Ovary (tissue), 9 donors: ENCODE measurements around the gene TRDMT1. TPM values are rescaled to one million over a fixed set of nuclear protein-coding genes. Genes with fewer than 3 reads are reported as not detected.

Source experiments
- DNase-seq, 5 donors: peaks; one replicate each; pipeline ENCODE4 v3.0.0-alpha.2; 2019 to 2020
- H3K27ac ChIP-seq, 2 donors: fragments of 200-600 bp; one replicate each; pipeline versions ENCODE4 v1.5.1 to v1.8.0; 2019 to 2022
- H3K27me3 ChIP-seq: fragments of 200-600 bp; one replicate; pipeline ENCODE4 v1.8.0; 2022
- H3K36me3 ChIP-seq: fragments of 200-600 bp; sonication (generic); one replicate; pipeline ENCODE4 v1.5.1; 2019
- H3K4me1 ChIP-seq: one replicate; pipeline ENCODE4 v1.8.1; 2013; ENCODE audit warnings: mild to moderate bottlenecking, moderate library complexity; ENCODE audit not compliant: insufficient read depth
- H3K4me3 ChIP-seq: fragments of 200-600 bp; sonication (generic); one replicate; pipeline ENCODE4 v1.5.1; 2017
- H3K9me3 ChIP-seq, 2 donors: fragments of 200-600 bp in 1 of 2; sonication (generic) in 1 of 2; one replicate each; pipeline versions ENCODE4 v1.5.1 to v1.8.1; 2013 to 2019; ENCODE audit warnings: mild to moderate bottlenecking in 1 of 2, moderate library complexity in 1 of 2
- CTCF ChIP-seq, 3 donors: fragments of 450-650 bp in 2 of 3; fragments of 200-600 bp in 1 of 3; IDR thresholded peaks; one replicate each; pipeline versions ENCODE4 v1.5.1 to v1.8.0; 2016 to 2022; ENCODE audit warnings: antibody characterized with exemption in 3 of 3, mild to moderate bottlenecking in 1 of 3
- EP300 ChIP-seq: sonication (generic); formaldehyde crosslinking; IDR thresholded peaks from one replicate; pipeline ENCODE4 v1.6.1; 2017; ENCODE audit warnings: antibody characterized with exemption
- POLR2A ChIP-seq: fragments of 450-650 bp; IDR thresholded peaks from one replicate; pipeline ENCODE4 v1.6.1; 2017; ENCODE audit warnings: antibody characterized with exemption, mild to moderate bottlenecking, moderate library complexity
- WGBS, 3 donors: extraction: QIAGEN DNeasy Blood & Tissue Kit in 1 of 3; methylation state at CpG; one replicate each; pipeline versions ENCODE4 v1.1.5 to v1.1.7; 2013 to 2017; 5-methylcytosine and 5-hydroxymethylcytosine counted together
- intact Hi-C, 4 donors: fragments of 100-400 bp; cut with DNase I; formaldehyde crosslinking; loops; one replicate each; pipeline versions ENCODE4 v1.11.0 to v1.15.1; 2022 to 2023
- polyA plus RNA-seq, 2 donors: library from polyadenylated mRNA; stranded (reverse); fragments of 200-250 nt in 1 of 2; fragments of 350-450 nt in 1 of 2; fragmentation: Illumina TruSeq in 1 of 2; extraction: RNeasy Lipid Tissue Mini Kit (QIAGEN cat#74804) in 1 of 2; gene quantifications; one replicate each; pipeline ENCODE4 v1.2.3, GENCODE V29; 2013 to 2014
- total RNA-seq, 7 donors: library from RNA; depleted of rRNA in 2 of 7; stranded (reverse); fragments of >200 nt in 2 of 7; fragmentation: NEBNext Ultra II Directional in 3 of 7; extraction: Animal tissue kit (Norgen Biotek cat#: 25700) in 3 of 7; gene quantifications; one replicate each; pipeline versions ENCODE4 v1.1.0 to v1.2.4, GENCODE V29; 2016 to 2023
- donor health status: DM: no; HTN: no; CAD: no; lungs with moderate emphysema.
- donor health status: DM: no; HTN: no; CAD: no.
- donor health status: Bipolar disorder and iron deficiency.
- donor health status: DM: yes; HTN: yes; CAD: no.
- donor health status: DM: no; HTN: no; CAD: no.
- donor health status: DM: yes; HTN: yes; CAD: no.

TRDMT1 gene
- total and polyA plus RNA-seq, 9 donors: 3.2 to 24.3 (median 15.9) TPM

- intact Hi-C loops: loop anchor here in 1 of 4 donors (10.0 kb wide), 1 partner anchor 71 kb away; no protein-coding TSS in a partner anchor
- 83 to 93% (median 89%) methylated on average over 3 of the region's 3 CpGs for WGBS, 3 donors
- Histone ChIP-seq H3K9me3 (no peaks in the 10 kb centered on the region), H3K27ac (no peak overlapping the region), H3K27me3 (no peaks in the 10 kb centered on the region), H3K4me1 (peaks cover 1% of the 10 kb centered on the region), H3K36me3 (no peaks in the 10 kb centered on the region), H3K4me3 (no peak overlapping the region)
- no peak for DNase-seq
- no peak for TF ChIP-seq POLR2A
- TF ChIP-seq CTCF (IDR thresholded peaks at IDR 0.05): no peak
Measured at GRCh38 chr10:17123961-17124360, 77.5 kb downstream of the TRDMT1 start.

DNA sequence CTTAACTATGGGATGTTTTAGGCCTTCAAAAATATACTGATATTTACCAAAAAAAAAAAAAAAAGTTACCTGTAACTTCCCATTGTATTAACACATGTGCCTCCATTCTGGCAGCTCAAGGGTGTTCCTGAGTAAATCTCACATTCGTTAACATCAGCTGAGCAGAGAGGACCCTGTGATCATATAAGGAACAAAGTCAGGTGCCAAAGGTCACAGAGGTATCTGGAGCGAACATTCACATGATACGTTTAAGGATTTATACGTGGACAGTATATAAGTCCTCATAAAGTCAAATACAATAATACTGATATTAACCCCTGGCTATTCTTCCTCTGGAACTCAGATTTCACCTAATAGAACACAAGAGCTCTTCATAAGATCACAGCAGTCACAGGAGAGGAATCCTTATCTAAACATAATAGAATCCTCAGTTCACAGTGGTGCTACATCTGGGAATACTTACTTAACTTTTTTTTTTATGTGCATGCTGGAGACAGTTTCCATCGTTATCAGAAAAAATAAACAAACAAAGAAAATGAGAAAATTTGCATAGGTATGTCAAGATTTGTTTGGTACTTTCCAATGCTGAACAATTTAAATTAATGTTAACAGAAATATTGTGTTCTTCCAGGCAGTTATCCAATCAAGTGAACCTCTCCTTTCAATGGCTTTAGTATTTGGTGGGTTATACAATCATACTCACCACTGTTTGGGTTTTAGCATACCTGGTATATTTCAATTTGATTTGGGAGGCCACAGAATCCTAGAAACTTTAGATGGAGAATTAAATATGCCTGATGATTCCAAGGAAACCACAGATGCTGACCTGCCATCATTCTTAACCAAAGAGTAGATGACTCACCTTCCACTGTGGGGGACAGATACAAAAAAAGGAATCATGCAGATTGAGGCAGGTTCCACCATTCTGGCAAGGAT lies 78.5 kb downstream of the TRDMT1 start:
- TF ChIP-seq CTCF (IDR thresholded peaks at IDR 0.05) (no peak), POLR2A (no peak), EP300 (no peak)
- 62 to 68% (median 68%) methylated on average over 5 of the region's 5 CpGs for WGBS, 3 donors
- no peaks in the 10 kb centered on the region for H3K27me3 ChIP-seq
- intact Hi-C loops: loop anchor here in 1 of 4 donors (10.0 kb wide), 1 partner anchor 72 kb away; no protein-coding TSS in a partner anchor
- H3K27ac ChIP-seq: no peak overlapping the region
- no peaks in the 10 kb centered on the region for H3K9me3 ChIP-seq
- H3K36me3 ChIP-seq: no peaks in the 10 kb centered on the region
- peaks cover 1% of the 10 kb centered on the region for H3K4me1 ChIP-seq
- no peak for DNase-seq
- no peak overlapping the region for H3K4me3 ChIP-seq

DNA sequence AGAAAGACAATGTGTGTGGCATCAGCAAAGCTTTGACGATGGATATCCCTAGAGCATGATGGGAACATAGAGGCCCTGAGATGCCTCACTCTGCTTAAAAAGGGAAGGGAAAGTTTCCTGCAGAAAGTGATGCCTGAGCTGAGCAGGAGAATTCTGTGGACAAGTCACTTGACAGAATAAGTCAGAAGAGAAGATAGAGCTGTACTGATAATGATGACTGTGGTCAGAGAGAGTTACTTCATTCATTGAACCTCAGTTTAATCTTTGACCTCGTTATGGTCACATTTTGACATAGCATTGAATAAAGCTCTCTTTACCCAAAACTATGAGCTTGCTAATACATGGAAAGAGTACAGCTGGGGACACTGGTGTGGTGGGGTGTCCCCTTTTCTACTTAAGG lies 79.4 kb downstream of the TRDMT1 start:
- Histone ChIP-seq H3K27ac (no peak overlapping the region), H3K27me3 (no peaks in the 10 kb centered on the region), H3K36me3 (no peaks in the 10 kb centered on the region), H3K4me1 (peaks cover 1% of the 10 kb centered on the region), H3K9me3 (no peaks in the 10 kb centered on the region), H3K4me3 (no peak overlapping the region)
- 88 to 94% (median 91%) methylated on average over 2 of the region's 2 CpGs for WGBS, 3 donors
- no peak for DNase-seq
- intact Hi-C loops: loop anchor here in 1 of 4 donors (10.0 kb wide), 1 partner anchor 73 kb away; no protein-coding TSS in a partner anchor
- TF ChIP-seq EP300 (no peak), POLR2A (no peak), CTCF (IDR thresholded peaks at IDR 0.05) (no peak)

- H3K4me1 ChIP-seq: peaks cover 1% of the 10 kb centered on the region
- 32 to 66% (median 46%) methylated on average over 3 of the region's 3 CpGs for WGBS, 3 donors
- TF ChIP-seq CTCF (IDR thresholded peaks at IDR 0.05) (no peak), EP300 (no peak), POLR2A (no peak)
- no peaks in the 10 kb centered on the region for H3K36me3 ChIP-seq
- no peaks in the 10 kb centered on the region for H3K9me3 ChIP-seq
- no peak for DNase-seq
- no peak overlapping the region for H3K4me3 ChIP-seq
- H3K27me3 ChIP-seq: no peaks in the 10 kb centered on the region
- intact Hi-C loops: loop anchor here in 1 of 4 donors (10.0 kb wide), 1 partner anchor 74 kb away; no protein-coding TSS in a partner anchor
- H3K27ac ChIP-seq: no peak overlapping the region
Measured at GRCh38 chr10:17120694-17121093, 80.8 kb downstream of the TRDMT1 start.
